ENCODE data around the gene CENPX.

Gene CENPX

DNA sequence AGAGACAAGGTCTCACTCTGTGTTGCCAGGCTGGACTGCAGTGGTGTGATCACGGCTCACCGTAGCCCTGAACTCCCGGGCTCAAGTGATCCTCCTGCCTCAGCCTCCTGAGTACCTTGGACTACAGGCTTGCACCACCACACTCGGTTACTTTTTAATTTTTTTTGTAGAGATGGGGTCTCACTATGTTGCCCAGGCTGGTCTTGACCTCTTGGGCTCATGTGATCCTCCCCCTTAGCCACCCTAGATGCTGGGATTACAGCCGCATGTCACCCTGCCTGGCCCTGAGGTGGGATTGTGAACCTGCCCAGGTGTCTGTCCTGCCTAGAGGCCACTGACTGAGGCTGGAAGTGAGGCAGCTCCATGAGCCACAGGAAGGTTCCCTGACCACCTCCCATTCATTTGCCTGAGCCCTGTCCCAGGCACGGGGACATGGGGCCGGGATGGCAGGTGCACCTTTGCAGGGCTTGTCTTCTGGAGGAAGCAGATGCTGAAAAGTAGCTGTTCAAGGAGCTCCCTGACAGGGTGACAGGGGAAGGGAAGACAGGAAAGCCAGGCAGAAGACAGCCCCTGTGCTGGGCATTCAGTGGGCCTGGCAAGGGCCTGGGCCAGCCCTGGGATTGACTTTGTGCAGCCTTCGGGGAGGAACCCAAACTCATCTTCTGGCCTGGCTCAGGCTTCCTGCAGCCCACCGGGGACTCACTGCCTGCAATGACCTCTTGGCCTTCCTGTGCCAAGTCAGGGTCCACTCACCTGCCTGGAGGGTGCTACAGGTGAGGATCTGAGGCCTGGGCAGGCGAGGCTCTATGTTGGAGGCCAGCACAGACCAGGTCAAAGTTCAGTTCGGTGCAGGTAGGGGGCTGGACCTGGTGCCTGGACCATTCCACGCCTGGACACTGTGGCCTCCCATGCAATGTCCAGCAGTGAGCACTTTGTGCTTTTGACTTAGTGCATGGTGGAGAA is 53.5 kb downstream of the CENPX start:
- TF ChIP-seq, protein P1, sequence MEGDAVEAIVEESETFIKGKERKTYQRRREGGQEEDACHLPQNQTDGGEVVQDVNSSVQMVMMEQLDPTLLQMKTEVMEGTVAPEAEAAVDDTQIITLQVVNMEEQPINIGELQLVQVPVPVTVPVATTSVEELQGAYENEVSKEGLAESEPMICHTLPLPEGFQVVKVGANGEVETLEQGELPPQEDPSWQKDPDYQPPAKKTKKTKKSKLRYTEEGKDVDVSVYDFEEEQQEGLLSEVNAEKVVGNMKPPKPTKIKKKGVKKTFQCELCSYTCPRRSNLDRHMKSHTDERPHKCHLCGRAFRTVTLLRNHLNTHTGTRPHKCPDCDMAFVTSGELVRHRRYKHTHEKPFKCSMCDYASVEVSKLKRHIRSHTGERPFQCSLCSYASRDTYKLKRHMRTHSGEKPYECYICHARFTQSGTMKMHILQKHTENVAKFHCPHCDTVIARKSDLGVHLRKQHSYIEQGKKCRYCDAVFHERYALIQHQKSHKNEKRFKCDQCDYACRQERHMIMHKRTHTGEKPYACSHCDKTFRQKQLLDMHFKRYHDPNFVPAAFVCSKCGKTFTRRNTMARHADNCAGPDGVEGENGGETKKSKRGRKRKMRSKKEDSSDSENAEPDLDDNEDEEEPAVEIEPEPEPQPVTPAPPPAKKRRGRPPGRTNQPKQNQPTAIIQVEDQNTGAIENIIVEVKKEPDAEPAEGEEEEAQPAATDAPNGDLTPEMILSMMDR (IDR thresholded peaks at IDR 0.05; ENCODE audit: low read depth, low read length): no peak
- no peak for TF ChIP-seq EZH2phosphoT487 (IDR thresholded peaks at IDR 0.05; ENCODE audit: low read depth)
- Histone ChIP-seq H4K20me1 (ENCODE audit: insufficient read depth, low read length) (no peaks in the 10 kb centered on the region), H2AFZ (ENCODE audit: low read depth, low read length) (0 out of 2 replicates have a peak overlapping the region, but pooled peaks have one; percentile 86), H3K4me2 (ENCODE audit: low read length) (peak overlapping the region; percentile 94), H3K9ac (ENCODE audit: low read length) (no peak overlapping the region), H3K36me3 (replicated peaks; ENCODE audit: low read depth, low read length) (no peaks in the 10 kb centered on the region), H3K4me1 (ENCODE audit: low read length) (peaks cover 26% of the 10 kb centered on the region), H3K4me3 (ENCODE audit: low read length) (peak overlapping the region; percentile 80), H3K9me3 (ENCODE audit: insufficient read depth, low read length) (no peaks in the 10 kb centered on the region), H3K27ac (ENCODE audit: low read length) (no peak overlapping the region), H3K27me3 (ENCODE audit: low read depth, low read length) (peaks cover 12% of the 10 kb centered on the region; the same call in 1 of the 2 replicates), H3K79me2 (ENCODE audit: low read length) (no peaks in the 10 kb centered on the region)

Measured in OCI-LY3 (cell line).